Tibial nerve (tissue), 4 donors: ENCODE measurements around the gene PDCD4.

Experiments used
- CTCF ChIP-seq, 5 experiments: fragments of 200-600 bp in 3 of 5; fragments of 450-650 bp in 2 of 5; sonication (generic) in 3 of 5; IDR thresholded peaks; one replicate each; pipeline ENCODE4 v1.5.1; 2016 to 2019; ENCODE audit warnings: antibody characterized with exemption in 5 of 5, mild to moderate bottlenecking in 3 of 5, moderate library complexity in 2 of 5
- EP300 ChIP-seq, 2 donors: sonication (generic); formaldehyde crosslinking; IDR thresholded peaks; one replicate each; pipeline ENCODE4 v1.6.1; 2017; ENCODE audit warnings: antibody characterized with exemption in 2 of 2, mild to moderate bottlenecking in 1 of 2
- POLR2A ChIP-seq, 2 donors: fragments of 450-650 bp; IDR thresholded peaks; one replicate each; pipeline ENCODE4 v1.6.1; 2017; ENCODE audit warnings: antibody characterized with exemption in 2 of 2, mild to moderate bottlenecking in 2 of 2, moderate library complexity in 2 of 2

- TF ChIP-seq CTCF (IDR thresholded peaks at IDR 0.05) (no peak), POLR2A (IDR thresholded peaks at IDR 0.05) (no peak), EP300 (IDR thresholded peaks at IDR 0.05) (no peak)
These were observed 8.3 kb downstream of the PDCD4 start for GRCh38 chr10:110880012-110880411.
